NCI-H510A (cell line): ENCODE data around the gene HAUS6.
A peak's percentile ranks its signal among the peaks of the same experiment; 100 is the strongest.
"Not testable (repeated sequence)": the region's sequence is repeated elsewhere in the genome, so short reads cannot be mapped to it uniquely, and the experiment has no call there.

ENCODE experiments used
- DNase-seq: peaks from one replicate; lab custom pipeline; 2025; lab: John Stamatoyannopoulos, UW

HAUS6 gene

DNA sequence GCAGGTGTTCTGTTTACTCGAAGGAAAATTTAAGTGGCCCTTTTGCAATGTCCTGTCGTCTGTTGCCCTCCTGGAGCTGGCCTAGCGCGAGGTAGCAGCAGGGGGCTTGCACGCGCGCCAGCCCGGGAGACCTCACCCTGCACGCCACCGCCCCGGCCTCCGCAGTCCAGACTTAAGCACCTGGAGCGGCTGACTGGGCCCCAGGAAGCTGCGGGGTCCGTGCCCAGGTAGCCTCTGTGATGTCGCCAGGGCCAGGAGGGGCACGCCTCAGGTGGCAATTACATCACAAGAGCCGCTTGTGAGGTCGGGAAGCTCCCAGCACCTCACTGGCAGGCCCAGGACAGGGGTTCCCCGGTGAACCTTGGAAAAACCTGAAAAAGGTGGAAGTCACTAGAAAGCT, 69.7 kb downstream of the HAUS6 start, which contains the start of gene SAXO1:
Gene SAXO1 (minus strand): TSS at position 195 of the 400 bp plus-strand sequence. CDS start 301 bp downstream, outside the sequence.
- DNase-seq = no peak

DNA sequence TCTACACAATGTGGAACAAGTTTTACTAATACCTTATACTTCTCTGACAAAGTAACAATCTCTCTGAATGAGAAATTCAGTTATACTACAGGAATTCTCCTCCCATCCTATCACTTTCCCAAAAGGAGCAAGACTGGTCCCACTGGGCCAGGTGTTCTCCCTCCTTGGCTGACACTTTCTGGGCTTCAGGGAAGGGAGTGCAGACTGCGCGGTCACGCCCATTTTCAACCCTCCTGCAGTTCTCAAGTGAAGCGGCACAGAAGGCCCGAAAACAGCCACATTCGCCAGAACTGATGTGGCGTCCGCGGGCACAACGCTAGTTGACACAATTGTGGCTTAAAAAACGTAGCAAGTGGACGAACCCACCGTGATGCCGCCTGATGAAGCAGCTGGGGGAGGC, 70.3 kb downstream of the HAUS6 start:
- no peak for DNase-seq

DNA sequence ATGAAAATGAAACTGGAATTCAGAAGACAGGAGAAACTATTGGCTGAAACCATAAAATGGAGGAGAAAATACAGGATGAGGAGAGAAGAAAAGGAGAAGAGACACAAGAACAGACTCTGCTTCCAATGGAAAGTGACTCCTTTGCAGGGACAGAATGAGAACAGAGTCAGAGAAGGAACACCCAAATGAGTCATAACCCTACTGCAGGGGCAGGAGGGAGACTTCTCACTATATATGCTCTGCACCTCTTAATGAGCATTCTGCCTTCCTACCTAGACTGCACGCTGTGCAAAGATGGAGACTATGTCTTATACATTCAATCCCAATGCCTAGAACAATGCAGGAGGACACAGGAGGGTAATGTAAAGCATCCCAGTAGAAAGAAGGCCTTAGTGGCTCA, 71.8 kb downstream of the HAUS6 start:
- DNase-seq = no peak

DNA sequence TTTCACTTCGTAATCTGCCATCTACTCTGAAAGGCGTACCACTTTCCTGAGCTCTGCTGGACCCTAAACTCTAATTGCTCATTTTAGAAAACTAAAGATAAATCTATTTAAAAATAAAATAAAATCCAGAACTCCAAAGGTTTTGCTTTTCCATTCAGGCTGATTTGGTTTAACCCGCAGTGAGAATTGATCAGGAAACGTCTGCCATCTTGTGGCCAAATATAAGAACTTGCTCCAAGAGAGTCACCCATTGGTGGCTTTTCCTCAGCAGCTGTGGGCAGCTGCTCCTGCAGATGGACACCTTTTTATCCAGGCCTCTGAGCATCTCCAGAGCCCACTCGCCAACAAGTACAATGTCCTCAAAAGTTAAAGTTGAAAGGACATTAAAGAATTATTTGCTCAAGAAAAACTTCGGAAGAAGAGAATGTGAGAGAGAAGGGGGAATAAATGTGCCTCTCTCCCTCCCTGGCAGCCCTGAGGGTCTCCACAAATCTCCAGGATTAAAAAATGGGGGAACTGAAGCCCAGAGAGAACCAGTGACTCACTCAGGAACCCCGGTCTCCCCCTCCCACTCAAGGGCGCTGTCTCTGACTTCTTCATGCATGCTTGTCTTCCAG, 73.8 kb downstream of the HAUS6 start:
- DNase-seq = peak; percentile 33

DNA sequence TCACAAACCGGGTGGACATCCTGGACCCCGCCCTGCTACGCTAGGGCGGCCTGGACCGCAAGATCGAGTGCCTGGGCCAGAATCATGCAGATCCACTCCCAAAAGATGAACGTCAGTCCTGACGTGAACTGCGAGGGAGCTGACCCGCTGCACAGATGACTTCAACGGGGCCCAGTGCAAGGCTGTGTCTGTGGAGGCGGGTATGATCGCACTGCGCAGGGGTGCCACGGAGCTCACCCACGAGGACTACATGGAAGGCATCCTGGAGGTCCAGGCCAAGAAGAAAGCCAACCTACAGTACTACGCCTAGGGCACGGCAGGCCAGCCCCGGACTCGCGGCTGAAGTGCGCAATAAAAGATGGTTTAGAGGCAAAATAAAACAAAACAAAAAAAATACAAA, 74.9 kb downstream of the HAUS6 start:
- no peak for DNase-seq

DNA sequence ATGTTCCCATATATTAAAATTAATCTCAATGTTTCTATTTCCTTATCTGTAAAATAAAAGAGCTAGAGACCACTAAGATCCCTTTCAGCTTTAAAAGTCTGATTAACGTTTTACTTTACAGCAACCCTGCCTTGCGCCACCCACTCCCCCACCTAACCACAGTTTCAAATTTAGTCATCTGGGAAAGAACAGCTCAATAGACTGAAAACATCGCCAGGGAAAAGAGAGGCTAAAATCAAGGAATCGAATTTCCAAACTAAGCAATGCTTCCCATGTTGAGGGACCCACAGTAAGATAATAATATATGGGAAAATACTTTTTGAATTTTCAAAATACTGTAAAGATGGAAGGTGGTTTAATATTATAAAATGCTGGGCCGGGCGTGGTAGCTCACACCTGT, 76.3 kb downstream of the HAUS6 start:
- DNase-seq = no peak

DNA sequence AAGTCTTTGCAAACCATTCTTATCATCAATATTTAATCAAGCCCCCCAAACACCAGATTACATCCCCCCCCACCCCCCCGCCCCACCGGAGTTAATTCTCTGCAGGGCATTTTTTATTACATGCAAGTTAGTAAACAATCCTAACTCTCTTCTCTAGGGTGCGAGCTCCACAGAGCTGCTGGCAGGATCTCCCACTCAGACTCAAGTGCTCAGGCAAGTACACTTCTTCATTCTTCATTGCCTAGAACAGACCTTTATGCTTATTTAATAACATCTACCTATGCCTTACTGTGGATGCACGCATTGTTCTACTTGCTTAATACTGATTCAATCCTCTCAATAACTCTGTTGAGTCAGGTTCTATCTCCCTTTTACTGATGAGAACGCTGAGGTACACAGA, 79.6 kb downstream of the HAUS6 start:
- DNase-seq = no peak

DNA sequence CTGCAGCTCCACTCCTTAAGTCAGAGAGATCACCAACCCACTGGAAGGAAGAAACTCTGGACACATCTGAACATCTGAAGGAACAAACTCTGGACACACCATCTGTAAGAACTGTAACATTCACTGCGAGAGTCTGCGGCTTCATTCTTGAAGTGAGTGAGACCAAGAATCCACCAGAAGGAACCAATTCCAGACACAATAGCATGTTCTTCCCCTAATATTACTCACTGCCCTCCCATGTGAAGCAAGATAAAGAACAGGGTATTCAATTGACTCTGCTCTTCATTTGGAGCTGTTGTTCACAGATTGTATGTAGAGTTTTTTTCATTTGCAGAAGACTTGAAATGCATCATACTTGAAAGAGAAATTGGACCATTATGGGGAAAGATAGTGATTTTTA, 80.5 kb downstream of the HAUS6 start:
- no peak for DNase-seq

DNA sequence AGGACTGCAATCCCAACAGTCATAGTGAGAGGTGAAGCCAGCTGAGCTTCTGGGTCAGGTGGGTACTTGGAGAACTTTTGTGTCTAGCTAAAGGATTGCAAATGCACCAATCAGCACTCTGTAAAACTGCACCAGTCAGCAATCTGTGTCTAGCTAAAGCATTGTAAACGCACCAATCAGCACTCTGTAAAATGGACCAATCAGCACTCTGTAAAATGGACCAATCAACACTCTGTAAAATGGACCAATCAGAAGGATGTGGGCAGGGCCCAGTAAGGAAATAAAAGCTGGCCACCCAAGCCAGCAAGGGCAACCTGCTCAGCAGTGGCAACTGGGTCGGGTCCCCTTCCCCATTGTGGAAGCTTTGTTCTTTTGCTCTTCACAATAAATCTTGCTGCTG, 81.1 kb downstream of the HAUS6 start:
- not testable (repeated sequence) for DNase-seq

DNA sequence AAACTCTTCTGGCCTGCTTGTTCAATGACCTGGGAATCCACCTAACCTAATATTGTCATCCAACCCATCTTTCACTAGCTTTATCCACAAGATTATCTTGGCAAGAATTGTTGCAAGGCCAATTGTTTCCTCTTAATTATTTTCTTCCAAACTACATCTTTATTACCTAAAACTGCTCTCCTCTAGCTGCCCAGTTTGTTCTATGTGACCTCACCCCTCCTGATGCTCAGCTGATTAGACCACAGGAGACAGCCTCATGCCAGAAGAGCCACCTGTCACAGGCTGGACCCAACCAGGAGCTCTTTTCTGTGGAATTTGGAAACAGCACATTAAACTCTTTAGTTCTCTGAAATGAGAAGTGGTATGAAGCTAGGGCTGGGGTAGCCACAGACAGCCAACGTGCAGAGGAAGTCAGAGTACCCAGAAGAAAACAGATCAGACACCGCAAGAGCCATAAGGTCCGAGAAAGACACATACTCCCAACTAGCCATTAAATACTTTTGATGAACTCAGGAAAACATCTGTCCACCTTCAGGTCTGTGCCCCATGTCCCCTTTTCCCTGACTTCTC, 81.7 kb downstream of the HAUS6 start:
- DNase-seq = no peak

DNA sequence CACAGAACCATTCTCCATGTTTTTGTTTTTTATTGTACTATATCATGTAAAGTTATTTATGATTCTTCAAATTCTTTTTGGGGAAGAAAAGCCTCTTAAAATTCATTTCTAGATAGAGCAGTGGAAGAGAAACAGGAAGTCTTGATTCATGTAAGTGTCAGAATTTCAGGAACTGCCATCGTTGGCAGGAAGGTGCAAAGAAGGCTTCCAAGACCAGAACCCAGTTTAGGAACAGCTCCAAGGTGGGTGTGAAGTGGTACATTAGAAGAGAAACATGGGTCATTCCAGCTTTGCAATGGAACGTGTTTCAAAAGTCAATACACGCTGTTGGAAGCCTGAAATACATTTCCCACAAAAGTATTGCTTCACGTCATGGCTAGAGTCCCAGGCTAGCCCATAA, 84.5 kb downstream of the HAUS6 start:
- DNase-seq = no peak

DNA sequence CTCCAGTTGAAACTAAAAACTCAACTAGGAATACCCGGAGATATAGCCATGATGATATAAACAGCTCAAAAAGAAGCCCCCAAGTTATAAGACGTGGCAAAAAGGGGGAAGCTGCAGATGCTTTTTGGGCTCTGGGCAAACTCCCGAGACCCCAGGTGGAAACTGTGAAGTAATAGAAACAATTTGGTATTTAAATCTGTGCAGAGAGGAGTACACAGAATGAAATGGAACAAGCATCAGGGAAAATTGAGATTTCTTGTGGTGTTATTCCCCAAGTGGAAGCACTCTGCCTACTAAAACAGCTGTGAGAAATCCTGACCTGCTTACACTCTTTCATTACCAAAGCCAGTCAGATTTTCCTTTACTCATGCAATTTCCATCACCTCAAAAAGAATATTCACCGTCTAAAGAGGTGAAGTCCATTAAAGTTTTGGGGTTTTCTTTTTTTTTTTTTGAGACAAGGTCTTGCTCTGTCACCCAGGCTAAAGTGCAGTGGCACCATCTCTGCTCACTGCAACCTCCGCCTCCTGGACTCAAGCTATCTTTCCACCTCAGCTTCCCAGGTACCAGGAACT, 93.2 kb downstream of the HAUS6 start:
- no peak for DNase-seq
